SK-N-SH (cell line): ENCODE measurements around the gene ZBTB17. TPM values are rescaled to one million over a fixed set of nuclear protein-coding genes. Genes with fewer than 3 reads are reported as not detected.
A peak's percentile ranks its signal among the peaks of the same experiment; 100 is the strongest.

Experiments used
- CTCF ChIA-PET: fragments of 300-600, 350-600 bp; formaldehyde crosslinking; extraction: SDS; loops from one replicate; lab custom pipeline; 2021; lab: Yijun Ruan, JAX
- POLR2A ChIA-PET: fragments of 350-600 bp; sonication (Branson Sonifier 250); formaldehyde crosslinking; extraction: SDS; loops from one replicate; lab custom pipeline; 2020; ENCODE audit warnings: antibody characterized with exemption, inconsistent platforms; lab: Yijun Ruan, JAX
- DNase-seq: peaks from one replicate; pipeline ENCODE4 v3.0.0; 2012
- H2AFZ ChIP-seq: fragments of 200-600 bp; sonication (generic); 2 replicates; pipeline ENCODE4 v1.8.1; 2016; ENCODE audit warnings: antibody characterized with exemption, mild to moderate bottlenecking, low read depth
- H3F3A ChIP-seq: fragments of 200-600 bp; sonication (generic); replicated peaks from 2 replicates; pipeline ENCODE3; 2016; ENCODE audit warnings: antibody characterized with exemption, mild to moderate bottlenecking; ENCODE audit not compliant: insufficient read depth
- H3K27ac ChIP-seq, 2 experiments: fragments of 200-500 bp in 1 of 2; fragments of 200-600 bp in 1 of 2; sonication (Bioruptor generic) in 1 of 2; sonication (generic), shearing (Covaris generic) in 1 of 2; 2 replicates each; pipeline versions ENCODE4 v1.5.1 to v1.6.1; 2014 to 2016; ENCODE audit warnings: low read depth in 2 of 2, inconsistent platforms in 1 of 2, low read length in 1 of 2, mild to moderate bottlenecking in 1 of 2, mixed read lengths in 1 of 2
- H3K27me3 ChIP-seq: fragments of 200-600 bp; sonication (generic), shearing (Covaris generic); 2 replicates; pipeline ENCODE4 v1.6.1; 2016; ENCODE audit warnings: mixed run types; ENCODE audit not compliant: insufficient read depth
- H3K36me3 ChIP-seq, 2 experiments: fragments of 200-500 bp in 1 of 2; fragments of 200-600 bp in 1 of 2; sonication (Bioruptor generic) in 1 of 2; sonication (generic) in 1 of 2; replicated peaks in 1 of 2; 2 replicates each; pipeline versions ENCODE3 to v1.5.1; 2014 to 2016; ENCODE audit warnings: low read length in 1 of 2, mild to moderate bottlenecking in 1 of 2; ENCODE audit not compliant: insufficient read depth in 2 of 2, control insufficient read depth in 1 of 2
- H3K4me1 ChIP-seq, 2 experiments: fragments of 200-500 bp in 1 of 2; fragments of 200-600 bp in 1 of 2; sonication (Bioruptor generic) in 1 of 2; sonication (generic), shearing (Covaris generic) in 1 of 2; 2 replicates each; pipeline versions ENCODE4 v1.5.1 to v1.6.1; 2014 to 2016; ENCODE audit warnings: low read depth in 1 of 2, low read length in 1 of 2, mixed run types in 1 of 2; ENCODE audit not compliant: insufficient read depth in 2 of 2, control insufficient read depth in 1 of 2
- H3K4me2 ChIP-seq: fragments of 200-600 bp; sonication (generic), shearing (Covaris generic); 2 replicates; pipeline ENCODE4 v1.6.1; 2017; ENCODE audit warnings: mixed run types
- H3K4me3 ChIP-seq, 2 experiments: fragments of 200-500 bp in 1 of 2; fragments of 200-600 bp in 1 of 2; sonication (Bioruptor generic) in 1 of 2; sonication (generic), shearing (Covaris generic) in 1 of 2; 2 replicates each; pipeline versions ENCODE4 v1.5.1 to v1.8.1; 2014 to 2016; ENCODE audit warnings: low read depth in 2 of 2, inconsistent platforms in 1 of 2, low read length in 1 of 2, mild to moderate bottlenecking in 1 of 2, mixed read lengths in 1 of 2, moderate library complexity in 1 of 2
- H3K79me2 ChIP-seq: fragments of 200-600 bp; sonication (generic); 2 replicates; pipeline ENCODE4 v1.8.1; 2017; ENCODE audit warnings: mild to moderate bottlenecking; ENCODE audit not compliant: insufficient read depth
- H3K9ac ChIP-seq: fragments of 200-600 bp; sonication (generic); 2 replicates; pipeline ENCODE4 v1.6.1; 2017; ENCODE audit warnings: mixed run types
- H3K9me2 ChIP-seq: fragments of 200-600 bp; sonication (generic); 2 replicates; pipeline ENCODE4 v1.6.1; 2017; ENCODE audit warnings: mixed run types
- H3K9me3 ChIP-seq: fragments of 200-600 bp; sonication (generic); 2 replicates; pipeline ENCODE4 v1.6.1; 2017; ENCODE audit warnings: mixed run types, mild to moderate bottlenecking, moderate library complexity
- H4K20me1 ChIP-seq: fragments of 200-600 bp; sonication (generic); 2 replicates; pipeline ENCODE4 v1.6.1; 2017; ENCODE audit warnings: mild to moderate bottlenecking, mixed run types; ENCODE audit not compliant: insufficient read depth
- CHD2 ChIP-seq: fragments of 150-350 bp; IDR thresholded peaks from 2 replicates; pipeline ENCODE4 v1.6.1; 2018; ENCODE audit warnings: low read length; ENCODE audit not compliant: partially characterized antibody
- ELF1 ChIP-seq: IDR thresholded peaks from 2 replicates; pipeline ENCODE4 v1.4.0; 2012
- EP300 ChIP-seq, 2 experiments: IDR thresholded peaks; 2 replicates each; pipeline versions ENCODE4 v1.4.0 to v1.6.1; 2012; ENCODE audit warnings: borderline replicate concordance in 1 of 2, low read depth in 1 of 2, low read length in 1 of 2
- EZH2phosphoT487 ChIP-seq: fragments of 200-600 bp; sonication (generic); IDR thresholded peaks from 2 replicates; pipeline ENCODE4 v1.6.1; 2017; ENCODE audit warnings: low read depth, mixed run types, mild to moderate bottlenecking, antibody characterized with exemption, moderate library complexity, borderline replicate concordance
- FOSL2 ChIP-seq: IDR thresholded peaks from 2 replicates; pipeline ENCODE4 v1.4.0; 2012; ENCODE audit warnings: low read depth, mild to moderate bottlenecking, moderate library complexity, borderline replicate concordance
- FOXJ3 ChIP-seq: sonication (generic); formaldehyde crosslinking; IDR thresholded peaks from 2 replicates; pipeline ENCODE4 v1.5.1; 2020; ENCODE audit warnings: mild to moderate bottlenecking, missing genetic modification reagents
- FOXM1 ChIP-seq: IDR thresholded peaks from 2 replicates; pipeline ENCODE4 v1.4.0; 2012; ENCODE audit warnings: low read depth, mild to moderate bottlenecking
- GABPA ChIP-seq: IDR thresholded peaks from 2 replicates; pipeline ENCODE4 v1.4.0; 2012; ENCODE audit warnings: low read depth, mild to moderate bottlenecking
- JUND ChIP-seq: IDR thresholded peaks from 2 replicates; pipeline ENCODE4 v1.4.0; 2012
- MEF2A ChIP-seq: IDR thresholded peaks from 2 replicates; pipeline ENCODE4 v1.4.0; 2012; ENCODE audit warnings: low read depth, borderline replicate concordance
- NFIC ChIP-seq: IDR thresholded peaks from 2 replicates; pipeline ENCODE4 v1.4.0; 2012; ENCODE audit warnings: borderline replicate concordance
- POLR2AphosphoS5 ChIP-seq: IDR thresholded peaks from 2 replicates; pipeline ENCODE4 v1.6.1; 2012; ENCODE audit warnings: low read depth, low read length
- RCOR1 ChIP-seq: fragments of 150-350 bp; IDR thresholded peaks from 2 replicates; pipeline ENCODE4 v1.6.1; 2017; ENCODE audit warnings: antibody characterized with exemption, low read length
- RXRA ChIP-seq: IDR thresholded peaks from 2 replicates; pipeline ENCODE4 v1.4.0; 2012; ENCODE audit warnings: low read depth, mild to moderate bottlenecking, borderline replicate concordance
- SIN3A ChIP-seq: IDR thresholded peaks from 2 replicates; pipeline ENCODE4 v1.6.1; 2012; ENCODE audit warnings: low read depth, mild to moderate bottlenecking, low read length, moderate library complexity, borderline replicate concordance
- SMC3 ChIP-seq: IDR thresholded peaks from 2 replicates; pipeline ENCODE4 v1.6.1; 2012; ENCODE audit warnings: low read depth, low read length, improper control_type of control experiment
- TAF1 ChIP-seq: IDR thresholded peaks from 2 replicates; pipeline ENCODE4 v1.6.1; 2012; ENCODE audit warnings: low read depth, mild to moderate bottlenecking, low read length, moderate library complexity, borderline replicate concordance
- TEAD4 ChIP-seq: IDR thresholded peaks from 2 replicates; pipeline ENCODE4 v1.4.0; 2012; ENCODE audit warnings: mild to moderate bottlenecking, borderline replicate concordance; ENCODE audit not compliant: insufficient read depth
- YY1 ChIP-seq: IDR thresholded peaks from 2 replicates; pipeline ENCODE4 v1.4.0; 2012; ENCODE audit warnings: low read depth, mild to moderate bottlenecking
- WGBS: methylation state at CpG from one replicate; pipeline ENCODE4 v1.1.6; 2017; ENCODE audit warnings: low lambda C conversion rate; 5-methylcytosine and 5-hydroxymethylcytosine counted together
- polyA plus RNA-seq, 3 experiments: library from polyadenylated mRNA; depleted of rRNA; stranded (reverse); fragments of >200 nt; gene quantifications; 2 replicates each; pipeline ENCODE4 v1.2.3, GENCODE V29; 2012
- TF ChIP-seq, protein P1 (sequence below): fragments of 150-350 bp; IDR thresholded peaks from 2 replicates; pipeline ENCODE4 v1.6.1; 2016; ENCODE audit warnings: mild to moderate bottlenecking, low read depth, low read length
- TF ChIP-seq, protein P2 (sequence below): IDR thresholded peaks from 2 replicates; pipeline ENCODE4 v1.4.0; 2012; ENCODE audit warnings: low read depth
- TF ChIP-seq, protein P3 (sequence below): IDR thresholded peaks from 2 replicates; pipeline ENCODE4 v1.6.1; 2012; ENCODE audit warnings: mild to moderate bottlenecking, low read depth, low read length, moderate library complexity
- TF ChIP-seq, protein P4 (sequence below): IDR thresholded peaks from 2 replicates; pipeline ENCODE4 v1.4.0; 2012; ENCODE audit warnings: low read depth, borderline replicate concordance
- TF ChIP-seq, protein P5 (sequence below): IDR thresholded peaks from 2 replicates; pipeline ENCODE4; 2012
- TF ChIP-seq, protein P6 (sequence below): fragments of 200-600 bp; sonication (generic); IDR thresholded peaks from 2 replicates; pipeline ENCODE4 v1.6.1; 2017; ENCODE audit warnings: antibody characterized with exemption, mild to moderate bottlenecking, moderate library complexity

The ZBTB17 gene
- polyA plus RNA-seq, 1 of the 3 experiments (the other 2 are of a cell fraction): 56.4 TPM

DNA sequence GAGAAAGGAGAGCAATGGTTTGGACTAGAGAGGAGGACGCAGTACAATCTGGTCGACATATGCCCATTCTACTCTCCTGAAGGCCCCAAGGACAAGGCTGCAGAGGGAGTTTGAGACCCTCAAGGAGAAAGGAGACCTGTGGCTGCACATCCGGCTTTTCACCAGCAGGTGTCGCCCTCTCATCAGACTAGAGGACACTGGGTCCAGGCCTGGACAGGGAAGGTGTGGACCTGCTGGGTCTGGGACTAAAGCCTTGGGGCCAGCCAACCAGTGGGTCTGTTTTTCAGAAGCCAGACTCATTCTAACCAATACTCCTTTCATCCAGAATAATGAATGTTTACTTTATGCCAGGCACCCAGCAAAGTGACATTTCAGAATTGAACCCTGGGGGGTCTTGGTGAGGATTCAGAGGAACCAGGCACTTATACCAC lies 33.1 kb upstream of the ZBTB17 start:
- WGBS: 5% methylated on average over 4 of the region's 4 CpGs
- no peak overlapping the region for H3K27ac ChIP-seq
- POLR2A ChIA-PET: no interaction called here
- DNase-seq: peak; percentile 91
- H3K79me2 ChIP-seq: no peaks in the 10 kb centered on the region
- H3K4me1 ChIP-seq: peaks cover 0 to 5% of the 10 kb centered on the region in 2 experiments; a peak in 1 of 4 replicates
- H3K4me2 ChIP-seq: no peak overlapping the region
- H3F3A ChIP-seq: no peaks in the 10 kb centered on the region
- no peak overlapping the region; a peak in 1 of 4 replicates for H3K4me3 ChIP-seq
- H3K9me3 ChIP-seq: no peaks in the 10 kb centered on the region
- H3K9ac ChIP-seq: no peak overlapping the region
- CTCF ChIA-PET: interaction anchor here (0.5 to 6.1 kb wide), 27 partner anchors 10 to 344 kb away, joined by 3 to 58 read pairs (median 4); partner anchors contain the start of genes CLCNKA, CLCNKB, FAM131C and HSPB7
- no peaks in the 10 kb centered on the region for H3K9me2 ChIP-seq
- H3K36me3 ChIP-seq: no peaks in the 10 kb centered on the region
- no peaks in the 10 kb centered on the region for H4K20me1 ChIP-seq
- H3K27me3 ChIP-seq: no peaks in the 10 kb centered on the region
- no peak overlapping the region for H2AFZ ChIP-seq
- TF ChIP-seq FOXJ3 (CRISPR knock-in tag) (no peak), SIN3A (no peak), CHD2 (no peak), ELF1 (no peak), NFIC (no peak), TAF1 (no peak), MEF2A (no peak), EZH2phosphoT487 (no peak), EP300 (IDR thresholded peaks at IDR 0.05; ENCODE audit: borderline replicate concordance in 1 of 2, low read depth in 1 of 2, low read length in 1 of 2) (no peak), FOSL2 (no peak), POLR2AphosphoS5 (no peak), JUND (no peak), YY1 (no peak), TEAD4 (no peak), RCOR1 (0 out of 2 replicates have a peak, but pooled peaks have one; percentile 17), RXRA (no peak), FOXM1 (no peak), GABPA (no peak), SMC3 (peak; percentile 97)
- TF ChIP-seq, protein P1, sequence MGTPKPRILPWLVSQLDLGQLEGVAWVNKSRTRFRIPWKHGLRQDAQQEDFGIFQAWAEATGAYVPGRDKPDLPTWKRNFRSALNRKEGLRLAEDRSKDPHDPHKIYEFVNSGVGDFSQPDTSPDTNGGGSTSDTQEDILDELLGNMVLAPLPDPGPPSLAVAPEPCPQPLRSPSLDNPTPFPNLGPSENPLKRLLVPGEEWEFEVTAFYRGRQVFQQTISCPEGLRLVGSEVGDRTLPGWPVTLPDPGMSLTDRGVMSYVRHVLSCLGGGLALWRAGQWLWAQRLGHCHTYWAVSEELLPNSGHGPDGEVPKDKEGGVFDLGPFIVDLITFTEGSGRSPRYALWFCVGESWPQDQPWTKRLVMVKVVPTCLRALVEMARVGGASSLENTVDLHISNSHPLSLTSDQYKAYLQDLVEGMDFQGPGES: no peak
- TF ChIP-seq, protein P2, sequence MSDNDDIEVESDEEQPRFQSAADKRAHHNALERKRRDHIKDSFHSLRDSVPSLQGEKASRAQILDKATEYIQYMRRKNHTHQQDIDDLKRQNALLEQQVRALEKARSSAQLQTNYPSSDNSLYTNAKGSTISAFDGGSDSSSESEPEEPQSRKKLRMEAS: no peak
- TF ChIP-seq, protein P3, sequence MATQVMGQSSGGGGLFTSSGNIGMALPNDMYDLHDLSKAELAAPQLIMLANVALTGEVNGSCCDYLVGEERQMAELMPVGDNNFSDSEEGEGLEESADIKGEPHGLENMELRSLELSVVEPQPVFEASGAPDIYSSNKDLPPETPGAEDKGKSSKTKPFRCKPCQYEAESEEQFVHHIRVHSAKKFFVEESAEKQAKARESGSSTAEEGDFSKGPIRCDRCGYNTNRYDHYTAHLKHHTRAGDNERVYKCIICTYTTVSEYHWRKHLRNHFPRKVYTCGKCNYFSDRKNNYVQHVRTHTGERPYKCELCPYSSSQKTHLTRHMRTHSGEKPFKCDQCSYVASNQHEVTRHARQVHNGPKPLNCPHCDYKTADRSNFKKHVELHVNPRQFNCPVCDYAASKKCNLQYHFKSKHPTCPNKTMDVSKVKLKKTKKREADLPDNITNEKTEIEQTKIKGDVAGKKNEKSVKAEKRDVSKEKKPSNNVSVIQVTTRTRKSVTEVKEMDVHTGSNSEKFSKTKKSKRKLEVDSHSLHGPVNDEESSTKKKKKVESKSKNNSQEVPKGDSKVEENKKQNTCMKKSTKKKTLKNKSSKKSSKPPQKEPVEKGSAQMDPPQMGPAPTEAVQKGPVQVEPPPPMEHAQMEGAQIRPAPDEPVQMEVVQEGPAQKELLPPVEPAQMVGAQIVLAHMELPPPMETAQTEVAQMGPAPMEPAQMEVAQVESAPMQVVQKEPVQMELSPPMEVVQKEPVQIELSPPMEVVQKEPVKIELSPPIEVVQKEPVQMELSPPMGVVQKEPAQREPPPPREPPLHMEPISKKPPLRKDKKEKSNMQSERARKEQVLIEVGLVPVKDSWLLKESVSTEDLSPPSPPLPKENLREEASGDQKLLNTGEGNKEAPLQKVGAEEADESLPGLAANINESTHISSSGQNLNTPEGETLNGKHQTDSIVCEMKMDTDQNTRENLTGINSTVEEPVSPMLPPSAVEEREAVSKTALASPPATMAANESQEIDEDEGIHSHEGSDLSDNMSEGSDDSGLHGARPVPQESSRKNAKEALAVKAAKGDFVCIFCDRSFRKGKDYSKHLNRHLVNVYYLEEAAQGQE: no peak
- TF ChIP-seq, protein P4, sequence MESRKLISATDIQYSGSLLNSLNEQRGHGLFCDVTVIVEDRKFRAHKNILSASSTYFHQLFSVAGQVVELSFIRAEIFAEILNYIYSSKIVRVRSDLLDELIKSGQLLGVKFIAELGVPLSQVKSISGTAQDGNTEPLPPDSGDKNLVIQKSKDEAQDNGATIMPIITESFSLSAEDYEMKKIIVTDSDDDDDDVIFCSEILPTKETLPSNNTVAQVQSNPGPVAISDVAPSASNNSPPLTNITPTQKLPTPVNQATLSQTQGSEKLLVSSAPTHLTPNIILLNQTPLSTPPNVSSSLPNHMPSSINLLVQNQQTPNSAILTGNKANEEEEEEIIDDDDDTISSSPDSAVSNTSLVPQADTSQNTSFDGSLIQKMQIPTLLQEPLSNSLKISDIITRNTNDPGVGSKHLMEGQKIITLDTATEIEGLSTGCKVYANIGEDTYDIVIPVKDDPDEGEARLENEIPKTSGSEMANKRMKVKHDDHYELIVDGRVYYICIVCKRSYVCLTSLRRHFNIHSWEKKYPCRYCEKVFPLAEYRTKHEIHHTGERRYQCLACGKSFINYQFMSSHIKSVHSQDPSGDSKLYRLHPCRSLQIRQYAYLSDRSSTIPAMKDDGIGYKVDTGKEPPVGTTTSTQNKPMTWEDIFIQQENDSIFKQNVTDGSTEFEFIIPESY: no peak
- TF ChIP-seq, protein P5, sequence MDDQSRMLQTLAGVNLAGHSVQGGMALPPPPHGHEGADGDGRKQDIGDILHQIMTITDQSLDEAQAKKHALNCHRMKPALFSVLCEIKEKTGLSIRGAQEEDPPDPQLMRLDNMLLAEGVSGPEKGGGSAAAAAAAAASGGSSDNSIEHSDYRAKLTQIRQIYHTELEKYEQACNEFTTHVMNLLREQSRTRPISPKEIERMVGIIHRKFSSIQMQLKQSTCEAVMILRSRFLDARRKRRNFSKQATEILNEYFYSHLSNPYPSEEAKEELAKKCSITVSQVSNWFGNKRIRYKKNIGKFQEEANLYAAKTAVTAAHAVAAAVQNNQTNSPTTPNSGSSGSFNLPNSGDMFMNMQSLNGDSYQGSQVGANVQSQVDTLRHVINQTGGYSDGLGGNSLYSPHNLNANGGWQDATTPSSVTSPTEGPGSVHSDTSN: no peak
- TF ChIP-seq, protein P6, sequence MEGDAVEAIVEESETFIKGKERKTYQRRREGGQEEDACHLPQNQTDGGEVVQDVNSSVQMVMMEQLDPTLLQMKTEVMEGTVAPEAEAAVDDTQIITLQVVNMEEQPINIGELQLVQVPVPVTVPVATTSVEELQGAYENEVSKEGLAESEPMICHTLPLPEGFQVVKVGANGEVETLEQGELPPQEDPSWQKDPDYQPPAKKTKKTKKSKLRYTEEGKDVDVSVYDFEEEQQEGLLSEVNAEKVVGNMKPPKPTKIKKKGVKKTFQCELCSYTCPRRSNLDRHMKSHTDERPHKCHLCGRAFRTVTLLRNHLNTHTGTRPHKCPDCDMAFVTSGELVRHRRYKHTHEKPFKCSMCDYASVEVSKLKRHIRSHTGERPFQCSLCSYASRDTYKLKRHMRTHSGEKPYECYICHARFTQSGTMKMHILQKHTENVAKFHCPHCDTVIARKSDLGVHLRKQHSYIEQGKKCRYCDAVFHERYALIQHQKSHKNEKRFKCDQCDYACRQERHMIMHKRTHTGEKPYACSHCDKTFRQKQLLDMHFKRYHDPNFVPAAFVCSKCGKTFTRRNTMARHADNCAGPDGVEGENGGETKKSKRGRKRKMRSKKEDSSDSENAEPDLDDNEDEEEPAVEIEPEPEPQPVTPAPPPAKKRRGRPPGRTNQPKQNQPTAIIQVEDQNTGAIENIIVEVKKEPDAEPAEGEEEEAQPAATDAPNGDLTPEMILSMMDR: peak; percentile 97
